H1 (cell line): ENCODE results near the gene TOMM40. TPM values are rescaled to one million over a fixed set of nuclear protein-coding genes. Genes with fewer than 3 reads are reported as not detected.
A peak's percentile ranks its signal among the peaks of the same experiment; 100 is the strongest.

ENCODE experiments used
- CTCF ChIA-PET: fragments of 300-600 bp; sonication (Branson Sonifier 250); formaldehyde crosslinking; loops from one replicate; lab custom pipeline; 2021; ENCODE audit not compliant: partially characterized antibody; lab: Charles Lee
- POLR2A ChIA-PET: fragments of 300-600 bp; sonication (Branson Sonifier 250); formaldehyde crosslinking; loops from one replicate; lab custom pipeline; 2021; ENCODE audit warnings: inconsistent platforms; ENCODE audit not compliant: partially characterized antibody; lab: Charles Lee
- DNase-seq, 2 experiments: peaks; one replicate each; pipeline versions ENCODE4 v3.0.0 to v3.0.0-alpha.2; 2010 to 2022; ENCODE audit warnings: low spot score in 2 of 2, low read depth in 1 of 2, mixed read lengths in 1 of 2
- FAIRE-seq: peaks from 2 replicates; lab custom pipeline; 2011; peaks lifted over from hg19 to GRCh38; lab: Jason Lieb, UNC
- H2AFZ ChIP-seq: 2 replicates; pipeline ENCODE4 v1.8.1; 2012; ENCODE audit warnings: low read length, inconsistent platforms
- H2AK5ac ChIP-seq: 2 replicates; pipeline ENCODE4 v1.6.1; 2013; ENCODE audit warnings: low read depth, low read length
- H2BK120ac ChIP-seq: replicated peaks from 2 replicates; pipeline ENCODE3; 2013; ENCODE audit warnings: low read depth, low read length, inconsistent platforms
- H2BK12ac ChIP-seq: 2 replicates; pipeline ENCODE4 v1.6.1; 2013; ENCODE audit warnings: low read depth, low read length
- H2BK15ac ChIP-seq: 2 replicates; pipeline ENCODE4 v1.6.1; 2013; ENCODE audit warnings: low read length
- H2BK20ac ChIP-seq: 2 replicates; pipeline ENCODE4 v1.6.1; 2013; ENCODE audit warnings: low read length
- H2BK5ac ChIP-seq: 2 replicates; pipeline ENCODE4 v1.6.1; 2013; ENCODE audit warnings: low read depth, low read length
- H3K14ac ChIP-seq: 2 replicates; pipeline ENCODE4 v1.6.1; 2013; ENCODE audit warnings: inconsistent platforms; ENCODE audit not compliant: insufficient read length
- H3K18ac ChIP-seq: 2 replicates; pipeline ENCODE4 v1.6.1; 2013; ENCODE audit warnings: low read length; ENCODE audit errors: extremely low read depth
- H3K23ac ChIP-seq: 2 replicates; pipeline ENCODE4 v1.6.1; 2013; ENCODE audit warnings: inconsistent platforms; ENCODE audit not compliant: insufficient read length
- H3K23me2 ChIP-seq: 2 replicates; pipeline ENCODE4 v1.6.1; 2013; ENCODE audit warnings: low read depth, low read length
- H3K27ac ChIP-seq: 2 replicates; pipeline ENCODE4 v1.6.1; 2011; ENCODE audit warnings: low read depth, low read length, inconsistent platforms
- H3K27me3 ChIP-seq, 4 experiments: replicated peaks in 1 of 4; 1 replicate in 1 of 4; 2 replicates in 3 of 4; pipeline versions ENCODE4 v1.6.1 to v1.8.1; 2011 to 2013; ENCODE audit warnings: low read length in 3 of 4, mild to moderate bottlenecking in 3 of 4, inconsistent platforms in 2 of 4, mixed read lengths in 2 of 4, moderate library complexity in 1 of 4; ENCODE audit not compliant: control insufficient read depth in 3 of 4, insufficient read depth in 3 of 4; ENCODE audit errors: extremely low read depth in 1 of 4
- H3K36me3 ChIP-seq, 4 experiments: 2 replicates each; pipeline versions ENCODE4 v1.6.1 to v1.8.1; 2011 to 2013; ENCODE audit warnings: mild to moderate bottlenecking in 4 of 4, low read length in 3 of 4, moderate library complexity in 2 of 4, control low read depth in 1 of 4, inconsistent platforms in 1 of 4; ENCODE audit not compliant: insufficient read depth in 4 of 4, control insufficient read depth in 2 of 4
- H3K4ac ChIP-seq: replicated peaks from 2 replicates; pipeline ENCODE3; 2013; ENCODE audit warnings: low read length, low read depth, mixed read lengths, inconsistent platforms; ENCODE audit not compliant: insufficient read length
- H3K4me1 ChIP-seq, 4 experiments: replicated peaks in 1 of 4; 1 replicate in 1 of 4; 2 replicates in 3 of 4; pipeline versions ENCODE4 v1.6.1 to v1.8.1; 2011 to 2013; ENCODE audit warnings: low read length in 3 of 4, inconsistent platforms in 2 of 4, mixed read lengths in 1 of 4; ENCODE audit not compliant: insufficient read depth in 4 of 4, control insufficient read depth in 3 of 4
- H3K4me2 ChIP-seq, 2 experiments: 2 replicates each; pipeline versions ENCODE4 v1.6.1 to v1.8.1; 2011 to 2013; ENCODE audit warnings: low read depth in 2 of 2, low read length in 2 of 2, control low read depth in 1 of 2, inconsistent platforms in 1 of 2, mild to moderate bottlenecking in 1 of 2; ENCODE audit not compliant: insufficient read depth in 1 of 2
- H3K4me3 ChIP-seq, 4 experiments: fragments of 200-600, 300-600 bp in 1 of 4; sonication (generic), shearing (Covaris generic), sonication (Bioruptor Twin) in 1 of 4; 2 replicates each; pipeline versions ENCODE4 v1.5.1 to v1.8.1; 2011 to 2016; ENCODE audit warnings: low read length in 4 of 4, low read depth in 3 of 4, control low read depth in 2 of 4, inconsistent platforms in 2 of 4, mild to moderate bottlenecking in 2 of 4, mixed read lengths in 1 of 4, moderate library complexity in 1 of 4; ENCODE audit not compliant: insufficient read depth in 2 of 4; ENCODE audit errors: extremely low read depth in 1 of 4
- H3K56ac ChIP-seq: replicated peaks from 2 replicates; pipeline ENCODE3; 2013; ENCODE audit warnings: low read depth, mild to moderate bottlenecking, mixed read lengths, low read length, inconsistent platforms; ENCODE audit not compliant: insufficient read length
- H3K79me1 ChIP-seq: 2 replicates; pipeline ENCODE4 v1.6.1; 2013; ENCODE audit warnings: low read depth, low read length, control low read depth
- H3K79me2 ChIP-seq, 2 experiments: 2 replicates each; pipeline versions ENCODE4 v1.6.1 to v1.8.1; 2012 to 2013; ENCODE audit warnings: low read length in 2 of 2, mild to moderate bottlenecking in 2 of 2, inconsistent platforms in 1 of 2; ENCODE audit not compliant: insufficient read depth in 2 of 2, control insufficient read depth in 1 of 2
- H3K9ac ChIP-seq, 4 experiments: replicated peaks in 1 of 4; 1 replicate in 1 of 4; 2 replicates in 3 of 4; pipeline versions ENCODE4 v1.6.1 to v1.8.1; 2011 to 2013; ENCODE audit warnings: low read depth in 3 of 4, low read length in 3 of 4, control low read depth in 2 of 4, mild to moderate bottlenecking in 2 of 4, moderate library complexity in 2 of 4, inconsistent platforms in 1 of 4; ENCODE audit errors: extremely low read depth in 1 of 4
- H3K9me3 ChIP-seq, 2 experiments: 2 replicates each; pipeline versions ENCODE4 v1.6.1 to v1.8.1; 2012 to 2013; ENCODE audit warnings: mild to moderate bottlenecking in 2 of 2, moderate library complexity in 2 of 2, control low read depth in 1 of 2, inconsistent platforms in 1 of 2, low read depth in 1 of 2, low read length in 1 of 2, mixed read lengths in 1 of 2; ENCODE audit not compliant: insufficient read depth in 2 of 2
- H4K20me1 ChIP-seq, 2 experiments: replicated peaks in 1 of 2; 2 replicates each; pipeline versions ENCODE3 to v1.8.1; 2011 to 2013; ENCODE audit warnings: inconsistent platforms in 2 of 2, low read length in 2 of 2, mild to moderate bottlenecking in 1 of 2; ENCODE audit not compliant: insufficient read depth in 2 of 2, control insufficient read depth in 1 of 2
- H4K5ac ChIP-seq: 2 replicates; pipeline ENCODE4 v1.6.1; 2013; ENCODE audit warnings: low read length, low read depth, mixed read lengths, inconsistent platforms; ENCODE audit not compliant: insufficient read length
- H4K8ac ChIP-seq: 2 replicates; pipeline ENCODE4 v1.8.0; 2013; ENCODE audit warnings: mild to moderate bottlenecking, moderate library complexity, low read length, inconsistent platforms; ENCODE audit not compliant: insufficient read depth; ENCODE audit errors: extremely low read depth
- H4K91ac ChIP-seq: replicated peaks from 2 replicates; pipeline ENCODE3; 2013; ENCODE audit warnings: low read length, mixed read lengths, inconsistent platforms; ENCODE audit not compliant: insufficient read length
- SP1 ChIP-seq: IDR thresholded peaks from 2 replicates; pipeline ENCODE4 v1.6.1; 2011; ENCODE audit warnings: low read depth, low read length
- SUZ12 ChIP-seq: fragments of 200-600 bp; sonication (generic); IDR thresholded peaks from 2 replicates; pipeline ENCODE4 v1.6.1; 2012; ENCODE audit warnings: mild to moderate bottlenecking, inconsistent platforms, low read length, moderate library complexity, mixed read lengths
- WGBS, 2 experiments: shearing (Covaris generic) in 1 of 2; methylation state at CpG; one replicate each; pipeline versions ENCODE4 v1.1.6 to v1.1.7; 2013 to 2015; ENCODE audit warnings: low lambda C conversion rate in 2 of 2, mixed read lengths in 2 of 2, inconsistent platforms in 1 of 2, low coverage in 1 of 2, missing lambda C conversion rate in 1 of 2; ENCODE audit not compliant: insufficient replicate concordance in 2 of 2, insufficient coverage in 1 of 2, insufficient read length in 1 of 2; ENCODE audit errors: extremely low coverage in 1 of 2, missing lambda C conversion rate in 1 of 2; 5-methylcytosine and 5-hydroxymethylcytosine counted together
- polyA plus RNA-seq, 7 experiments: library from polyadenylated mRNA; depleted of rRNA in 3 of 7; stranded (reverse) in 5 of 7; unstranded in 2 of 7; fragments of >200 nt in 5 of 7; fragments of 200-250 nt in 2 of 7; gene quantifications; 1 replicate in 5 of 7; 2 replicates in 1 of 7; 4 replicates in 1 of 7; pipeline versions ENCODE4 v1.2.1 to v1.2.3, GENCODE V29; 2011 to 2013; ENCODE audit warnings: missing spikeins in 2 of 7, mixed read lengths in 2 of 7
- total RNA-seq: library from RNA; stranded (reverse); fragmentation: NEBNext Ultra II Directional; extraction: Animal tissue kit (Norgen Biotek cat#: 25700); gene quantifications from 2 replicates; pipeline ENCODE4 v1.2.1, GENCODE V29; 2021

Gene TOMM40
- total and polyA plus RNA-seq, 2 of the 8 experiments (the other 6 are each of a cell fraction or from before 2014, with no cell fraction given): 154 to 179 TPM

DNA sequence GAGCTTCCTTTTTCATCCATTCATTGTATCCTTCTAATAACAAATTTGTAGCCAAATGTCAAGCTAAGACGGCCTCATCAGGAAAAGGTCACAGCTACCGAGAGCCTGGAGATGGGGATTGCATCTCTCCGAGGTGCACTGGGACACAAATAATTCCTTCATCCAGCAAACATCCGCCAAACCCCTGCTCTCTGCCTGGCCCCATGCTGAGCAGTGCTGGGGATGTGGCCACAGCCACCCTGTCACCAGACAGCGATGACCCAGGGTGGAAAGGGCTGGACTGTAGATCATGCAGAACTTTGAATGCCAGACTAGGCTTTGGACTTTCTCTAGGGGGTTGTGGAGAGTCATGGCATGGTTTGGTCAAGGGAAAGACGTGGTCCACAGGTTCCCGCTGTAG lies 1.9 kb downstream of the TOMM40 start:
- no peak overlapping the region for H2AFZ ChIP-seq
- H3K9me3 ChIP-seq: no peaks in the 10 kb centered on the region
- H3K36me3 ChIP-seq: peaks cover 36 to 56% (median 44%) of the 10 kb centered on the region in 4 experiments
- H3K27ac ChIP-seq: no peak overlapping the region
- H3K9ac ChIP-seq: no peak overlapping the region
- no peak overlapping the region for H2BK5ac ChIP-seq
- no peak overlapping the region for H2BK15ac ChIP-seq
- ChIA-PET POLR2A (interaction anchor here (0.6 to 9.8 kb wide), 10 partner anchors 13 to 200 kb away, joined by 3 to 247 read pairs (median 3); partner anchors contain the start of genes APOE, PPP1R37 and ZNF296), CTCF (interaction anchor here (0.8 to 2.1 kb wide), 5 partner anchors 11 to 122 kb away, joined by 3 to 7 read pairs (median 4); no protein-coding TSS in a partner anchor)
- no peak for TF ChIP-seq SUZ12
- TF ChIP-seq SP1: no peak
- no peak overlapping the region for H2BK120ac ChIP-seq
- no peak overlapping the region for H2AK5ac ChIP-seq
- H4K91ac ChIP-seq: no peak overlapping the region
- H3K18ac ChIP-seq: no peak overlapping the region
- 94% methylated on average over 7 of the region's 7 CpGs; no CpG with 5 or more reads in 1 of the 2 experiments for WGBS, 2 experiments
- no peak overlapping the region for H3K23ac ChIP-seq
- peaks cover 14 to 28% of the 10 kb centered on the region in 2 experiments for H4K20me1 ChIP-seq
- H3K23me2 ChIP-seq: peaks cover 17% of the 10 kb centered on the region
- H4K8ac ChIP-seq: no peak overlapping the region
- H3K27me3 ChIP-seq: no peaks in the 10 kb centered on the region
- peak overlapping the region; percentile 93 to 97; a peak in 1 of 4 replicates for H3K4me2 ChIP-seq
- DNase-seq: no peak
- H3K4ac ChIP-seq: no peak overlapping the region
- peaks cover 7 to 42% of the 10 kb centered on the region in 2 experiments for H3K79me2 ChIP-seq
- H3K4me3 ChIP-seq: 0 out of 8 replicates have a peak overlapping the region, but pooled peaks of 1 of the 4 experiments have one; percentile 2
- H3K56ac ChIP-seq: no peak overlapping the region
- H3K79me1 ChIP-seq: peaks cover 25% of the 10 kb centered on the region
- H2BK20ac ChIP-seq: no peak overlapping the region
- no peak for FAIRE-seq
- H3K4me1 ChIP-seq: peaks cover 5 to 8% (median 7%) of the 10 kb centered on the region in 4 experiments
- H2BK12ac ChIP-seq: no peak overlapping the region
- H4K5ac ChIP-seq: no peak overlapping the region
- no peak overlapping the region for H3K14ac ChIP-seq
